Transverse colon (tissue), 3 donors: ENCODE measurements around the gene PRAC1.

ENCODE experiments used
- CTCF ChIP-seq, 5 experiments: fragments of 200-600 bp in 3 of 5; fragments of 450-650 bp in 2 of 5; sonication (generic) in 3 of 5; IDR thresholded peaks; 1 replicate in 2 of 5; 2 replicates in 3 of 5; pipeline ENCODE4 v1.5.1; 2016 to 2017; ENCODE audit warnings: antibody characterized with exemption in 5 of 5, inconsistent platforms in 3 of 5, mild to moderate bottlenecking in 2 of 5, moderate library complexity in 1 of 5
- POLR2A ChIP-seq: fragments of 450-650 bp; IDR thresholded peaks from one replicate; pipeline ENCODE4 v1.6.1; 2016; ENCODE audit warnings: antibody characterized with exemption, mild to moderate bottlenecking, moderate library complexity

- TF ChIP-seq CTCF (IDR thresholded peaks at IDR 0.05) (no peak), POLR2A (no peak)
Measured at GRCh38 chr17:48769009-48769675, 46.8 kb upstream of the PRAC1 start.
